Mammary epithelial cell (primary cell): ENCODE results near the gene RPS10.

ENCODE experiments used
- CTCF ChIP-seq, 2 donors: IDR thresholded peaks in 1 of 2; conservative IDR thresholded peaks in 1 of 2; 2 replicates each; pipeline ENCODE4 v1.5.1; 2011 to 2012; ENCODE audit warnings: inconsistent platforms in 2 of 2, low read length in 2 of 2, mild to moderate bottlenecking in 2 of 2, control low read depth in 1 of 2, low read depth in 1 of 2; ENCODE audit not compliant: insufficient read depth in 1 of 2; ENCODE audit errors: extremely low read depth in 1 of 2
- EZH2 ChIP-seq: IDR thresholded peaks from 2 replicates; pipeline ENCODE4 v1.6.1; 2012; ENCODE audit warnings: low read length, inconsistent platforms, borderline replicate concordance

- TF ChIP-seq CTCF (conservative IDR thresholded peaks at IDR 0.05 in 1 of 2, IDR thresholded peaks at IDR 0.05 in 1 of 2; ENCODE audit: extremely low read depth in 1 of 2, insufficient read depth in 1 of 2, low read depth in 1 of 2, low read length in 2 of 2) (peak; percentile 51 to 60), EZH2 (no peak)
Observed at GRCh38 chr6:34414999-34415858, 10.6 kb downstream of the RPS10 start.
